Erythroblast (primary cell): Measurements from ENCODE around the gene SMYD1.

Source experiments
- GATA1 ChIP-seq: IDR thresholded peaks from 2 replicates; pipeline ENCODE4 v1.6.1; 2011; ENCODE audit warnings: low read depth, mild to moderate bottlenecking, control low read depth, low read length, moderate library complexity
- POLR2A ChIP-seq: IDR thresholded peaks from 2 replicates; pipeline ENCODE4 v1.6.1; 2011; ENCODE audit warnings: mild to moderate bottlenecking, low read length

- TF ChIP-seq POLR2A (no peak), GATA1 (no peak)
Observed at GRCh38 chr2:88139203-88139702, 71.6 kb downstream of the SMYD1 start.
